Measurements from ENCODE around the gene BATF2.
"Not testable (repeated sequence)": the region's sequence is repeated elsewhere in the genome, so short reads cannot be mapped to it uniquely, and the experiment has no call there.

Gene BATF2

GRCh38 chr11:65013888-65014725 lies 17.3 kb upstream of the BATF2 start, which contains the start of gene ARL2:
Gene ARL2 (plus strand): TSS chr11:65014160. CDS start chr11:65014208, 48 bp downstream.
- DNase-seq (ENCODE audit: low read depth in 2 of 2): peak; percentile 73 to 75

GRCh38 chr11:65013130-65013887 lies 16.5 kb upstream of the BATF2 start:
- DNase-seq (ENCODE audit: low read depth in 2 of 2): peak; percentile 77 to 81

- no peak for DNase-seq (ENCODE audit: low read depth in 2 of 2)
These were observed 12.1 kb upstream of the BATF2 start for GRCh38 chr11:65008873-65009272.

GRCh38 chr11:65008016-65008415 lies 11.2 kb upstream of the BATF2 start:
- DNase-seq (ENCODE audit: low read depth in 2 of 2): no peak

- DNase-seq (ENCODE audit: low read depth in 2 of 2): not testable (repeated sequence)
These were observed 7.2 kb upstream of the BATF2 start for GRCh38 chr11:65003968-65004367.

- DNase-seq (ENCODE audit: low read depth in 2 of 2): no peak
These were observed 6.5 kb upstream of the BATF2 start for GRCh38 chr11:65003282-65003681.

- DNase-seq (ENCODE audit: low read depth in 2 of 2): no peak
These were observed 5.9 kb upstream of the BATF2 start for GRCh38 chr11:65002706-65003105.

GRCh38 chr11:64999478-64999877 lies 2.7 kb upstream of the BATF2 start:
- no peak for DNase-seq (ENCODE audit: low read depth in 2 of 2)

GRCh38 chr11:64998690-64999431 lies 2.1 kb upstream of the BATF2 start:
- no peak for DNase-seq (ENCODE audit: low read depth in 2 of 2)

- DNase-seq (ENCODE audit: low read depth in 2 of 2): no peak
These were observed 1.4 kb upstream of the BATF2 start for GRCh38 chr11:64998141-64998540.

- DNase-seq (ENCODE audit: low read depth in 2 of 2): no peak
These were observed 453 bp downstream of the BATF2 start for GRCh38 chr11:64996327-64996709.

GRCh38 chr11:64994318-64994717 lies 2.5 kb downstream of the BATF2 start:
- DNase-seq (ENCODE audit: low read depth in 2 of 2): no peak

GRCh38 chr11:64990222-64990923 lies 6.4 kb downstream of the BATF2 start:
- DNase-seq (ENCODE audit: low read depth in 2 of 2): no peak

GRCh38 chr11:64989416-64989815 lies 7.4 kb downstream of the BATF2 start:
- DNase-seq (ENCODE audit: low read depth in 2 of 2): no peak

- no peak for DNase-seq (ENCODE audit: low read depth in 2 of 2)
These were observed 8.5 kb downstream of the BATF2 start for GRCh38 chr11:64987998-64988854.

GRCh38 chr11:64983339-64983738 lies 13.4 kb downstream of the BATF2 start:
- not testable (repeated sequence) for DNase-seq (ENCODE audit: low read depth in 2 of 2)

GRCh38 chr11:64976651-64977050 lies 20.1 kb downstream of the BATF2 start:
- no peak for DNase-seq (ENCODE audit: low read depth in 2 of 2)

- DNase-seq (ENCODE audit: low read depth in 2 of 2): no peak
These were observed 22.6 kb downstream of the BATF2 start for GRCh38 chr11:64974124-64974523.

- DNase-seq (ENCODE audit: low read depth in 2 of 2): peak; percentile 58 to 77
These were observed 25.1 kb downstream of the BATF2 start, which contains the start of gene MAJIN for GRCh38 chr11:64971421-64972233. Gene MAJIN (minus strand): TSS chr11:64972108. CDS start chr11:64959405, 12,703 bp downstream.

- no peak for DNase-seq (ENCODE audit: low read depth in 2 of 2)
These were observed 26.0 kb downstream of the BATF2 start for GRCh38 chr11:64970731-64971151.
